Muscle of arm (tissue), 12 donors: ENCODE measurements around the gene CACNA1C. TPM values are rescaled to one million over a fixed set of nuclear protein-coding genes. Genes with fewer than 3 reads are reported as not detected.

Experiments used
- DNase-seq: peaks from one replicate; pipeline ENCODE4 v3.0.0-alpha.2; 2013
- polyA plus RNA-seq, 12 donors: library from polyadenylated mRNA; unstranded; fragments of 120-200 nt; gene quantifications; one replicate each; pipeline ENCODE4 v1.2.1, GENCODE V29; 2013; ENCODE audit not compliant: insufficient read length in 12 of 12

Gene CACNA1C
- polyA plus RNA-seq, 12 donors, result 2.3 to 6.7 (median 3.2) TPM; not detected in 1

DNA sequence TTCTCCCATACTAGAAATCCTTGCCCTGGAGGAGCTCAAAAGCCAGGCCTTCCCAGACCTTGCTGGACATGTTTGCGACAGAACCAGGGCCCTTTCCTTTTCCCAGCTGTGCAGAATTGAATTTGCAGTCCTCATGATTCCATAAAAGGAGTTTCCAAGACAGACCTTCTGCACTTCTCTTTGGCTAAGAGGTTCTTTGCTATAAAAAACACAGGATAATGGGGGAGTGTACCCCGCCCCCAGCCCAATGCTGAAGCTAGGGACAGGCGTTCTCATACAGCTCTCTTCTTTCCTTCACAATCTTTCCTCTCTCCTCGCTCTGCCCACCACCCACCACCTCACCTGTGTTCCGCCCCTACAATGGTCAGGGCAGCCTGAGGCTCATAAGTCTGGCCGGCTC lies 569.7 kb downstream of the CACNA1C start:
- DNase-seq, result no peak

DNA sequence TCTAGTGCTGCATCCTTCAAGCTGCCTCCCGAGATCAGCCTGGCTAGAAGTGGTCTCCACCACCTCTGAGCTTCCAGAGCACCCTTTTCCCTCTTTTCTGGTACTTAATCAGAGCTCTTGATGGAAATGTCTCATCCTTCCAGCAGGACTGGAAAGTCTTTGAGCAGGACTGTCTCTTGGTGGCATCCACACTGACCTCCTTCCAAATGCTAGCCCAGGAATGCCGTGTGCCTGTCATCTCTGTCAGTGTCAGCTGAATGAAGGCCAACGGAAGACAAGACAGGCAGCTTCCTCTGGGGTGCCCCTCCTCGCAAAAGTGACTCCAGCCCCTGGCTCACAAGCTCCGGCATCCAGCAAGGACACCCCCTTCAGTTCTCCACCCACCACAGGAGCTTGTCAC lies 570.7 kb downstream of the CACNA1C start:
- DNase-seq, result no peak

DNA sequence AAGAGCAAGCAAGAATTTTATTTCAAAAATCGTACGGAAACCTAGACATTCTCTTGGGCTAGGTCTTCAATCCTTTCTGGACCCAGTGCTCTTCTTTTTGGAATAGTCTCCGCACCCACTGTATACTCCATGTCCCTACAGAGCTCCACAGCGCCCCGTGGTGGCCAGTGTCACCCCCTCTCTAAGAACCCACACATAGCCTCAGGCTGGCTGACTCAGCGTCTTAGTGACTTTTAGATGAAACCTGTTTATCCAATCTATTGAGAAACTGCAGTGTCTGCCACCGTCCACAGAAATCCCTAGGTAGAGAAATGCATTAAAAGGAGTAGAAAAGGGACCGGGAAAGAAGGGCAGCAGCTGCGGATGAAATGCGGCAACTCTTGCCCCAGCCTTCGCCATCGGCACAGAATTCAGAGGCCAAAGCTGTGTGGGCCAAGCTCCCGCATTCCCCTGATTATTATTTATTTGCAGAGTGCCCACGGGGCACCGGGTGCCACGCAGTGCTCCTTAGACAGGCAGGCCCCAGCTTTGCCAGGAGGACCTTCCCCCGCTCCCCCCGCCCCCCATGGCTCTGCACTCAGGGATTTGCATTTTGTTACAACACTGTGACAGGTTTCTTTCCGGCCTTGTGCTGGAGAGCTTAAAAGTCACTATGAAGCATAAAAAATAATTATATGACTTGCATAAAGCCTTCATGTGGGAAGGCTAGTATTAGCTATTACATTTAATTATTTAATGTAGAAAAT lies 571.9 kb downstream of the CACNA1C start:
- DNase-seq, result no peak

DNA sequence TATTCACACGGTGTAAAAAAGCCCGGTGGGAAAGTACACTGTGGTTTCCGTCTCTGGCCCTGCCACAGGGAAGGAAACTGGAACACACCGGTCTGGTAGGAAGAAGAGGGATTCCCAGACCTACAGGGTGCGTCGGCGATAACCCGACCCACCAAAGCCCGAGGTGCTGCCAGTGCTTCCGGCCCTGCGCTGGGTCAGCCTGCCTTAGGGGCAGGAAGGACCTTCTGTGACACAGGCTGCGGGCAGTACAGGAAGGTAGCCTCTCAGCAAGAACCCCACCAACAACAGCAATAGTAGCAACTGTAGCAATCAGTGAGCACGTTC lies 572.5 kb downstream of the CACNA1C start:
- DNase-seq, result no peak

DNA sequence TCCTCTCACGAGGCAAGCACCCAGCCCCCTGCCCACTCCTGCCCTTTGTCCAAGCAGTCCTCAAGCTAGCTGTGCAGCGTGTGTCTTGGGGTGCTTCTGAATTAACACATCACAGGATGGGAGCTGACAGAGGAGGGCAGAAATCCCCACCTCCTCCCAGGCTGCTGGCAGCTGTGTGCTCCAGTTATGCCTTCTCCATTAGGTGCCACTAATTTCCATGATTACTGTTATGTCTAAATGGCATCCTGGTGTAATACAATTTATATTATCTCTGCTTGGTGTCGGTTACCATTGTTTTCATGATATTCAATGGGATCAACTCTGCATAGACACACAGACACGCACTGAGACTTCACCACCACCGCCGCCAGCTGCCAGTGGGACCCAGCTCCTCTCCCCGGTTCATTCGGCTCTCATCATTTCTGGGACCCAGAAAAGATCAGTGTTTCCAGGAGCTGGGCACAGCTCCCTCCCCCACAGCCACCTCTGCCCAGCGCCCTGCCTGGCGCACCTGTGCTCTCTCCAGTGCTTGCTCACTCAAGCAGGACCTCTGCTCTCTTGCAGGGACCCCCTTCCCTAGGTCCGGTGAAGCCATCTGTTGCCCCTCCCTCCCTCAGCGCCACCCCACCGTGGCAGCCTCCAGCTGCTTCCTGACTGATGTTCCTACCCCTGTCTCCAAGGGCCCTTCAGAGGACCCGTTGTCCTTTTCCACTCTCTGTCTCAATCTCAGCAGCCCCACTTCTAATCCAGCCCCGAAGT lies 574.5 kb downstream of the CACNA1C start:
- no peak for DNase-seq

DNA sequence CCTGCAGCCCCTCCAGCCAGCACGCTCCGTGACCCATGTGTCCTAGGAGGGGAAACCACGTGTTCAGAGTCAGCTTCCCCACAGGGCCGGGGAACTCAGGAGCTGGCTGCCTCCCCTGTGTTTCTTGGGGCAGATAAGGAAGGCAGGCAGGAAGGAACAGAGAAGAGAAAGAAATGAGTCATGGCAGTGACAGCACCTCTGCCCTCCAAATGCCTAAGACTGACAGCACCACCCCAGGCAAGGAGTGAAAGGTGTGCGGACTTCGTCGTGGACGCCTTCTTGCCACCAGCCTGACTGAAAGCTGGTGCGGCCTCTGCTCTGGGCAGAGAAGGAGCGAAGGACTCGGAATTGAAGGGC lies 575.0 kb downstream of the CACNA1C start:
- no peak for DNase-seq

DNA sequence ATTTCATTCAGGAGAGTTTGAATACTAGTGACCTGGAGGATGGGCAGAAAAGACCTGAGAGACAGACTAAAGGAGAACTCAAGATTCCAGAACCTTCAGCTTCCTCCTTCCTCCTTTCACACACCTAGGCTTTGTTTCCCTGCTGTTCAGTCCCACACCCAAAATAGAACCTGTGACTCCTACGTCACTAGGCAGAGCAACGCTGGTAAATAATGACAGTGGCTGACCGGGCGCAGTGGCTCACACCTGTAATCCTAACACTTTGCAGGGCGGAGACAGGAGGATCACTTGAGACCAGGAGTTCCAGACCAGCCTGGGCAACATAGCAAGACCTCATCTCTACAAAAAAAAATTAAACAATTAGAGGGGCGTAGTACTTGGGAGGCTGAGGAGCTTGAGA lies 575.6 kb downstream of the CACNA1C start:
- DNase-seq, result no peak

DNA sequence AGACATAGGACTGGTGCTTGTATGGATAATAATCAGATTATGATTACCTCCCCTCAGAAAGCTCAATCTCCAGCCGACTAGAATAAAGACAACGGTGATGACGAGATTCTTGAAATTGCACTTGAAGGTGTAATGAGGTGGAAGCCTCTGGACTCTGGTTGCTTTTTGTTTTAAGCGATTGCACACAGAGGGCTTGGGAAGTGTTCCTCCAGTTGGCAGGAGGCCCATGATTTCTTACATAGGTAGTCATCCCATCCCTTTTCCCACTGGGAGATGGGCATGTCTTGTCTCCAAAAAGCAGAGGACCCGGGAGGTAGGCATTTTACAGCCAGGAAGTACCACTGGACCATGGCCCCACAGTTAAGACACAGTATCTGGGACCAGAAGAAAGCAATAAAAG lies 576.3 kb downstream of the CACNA1C start:
- no peak for DNase-seq

DNA sequence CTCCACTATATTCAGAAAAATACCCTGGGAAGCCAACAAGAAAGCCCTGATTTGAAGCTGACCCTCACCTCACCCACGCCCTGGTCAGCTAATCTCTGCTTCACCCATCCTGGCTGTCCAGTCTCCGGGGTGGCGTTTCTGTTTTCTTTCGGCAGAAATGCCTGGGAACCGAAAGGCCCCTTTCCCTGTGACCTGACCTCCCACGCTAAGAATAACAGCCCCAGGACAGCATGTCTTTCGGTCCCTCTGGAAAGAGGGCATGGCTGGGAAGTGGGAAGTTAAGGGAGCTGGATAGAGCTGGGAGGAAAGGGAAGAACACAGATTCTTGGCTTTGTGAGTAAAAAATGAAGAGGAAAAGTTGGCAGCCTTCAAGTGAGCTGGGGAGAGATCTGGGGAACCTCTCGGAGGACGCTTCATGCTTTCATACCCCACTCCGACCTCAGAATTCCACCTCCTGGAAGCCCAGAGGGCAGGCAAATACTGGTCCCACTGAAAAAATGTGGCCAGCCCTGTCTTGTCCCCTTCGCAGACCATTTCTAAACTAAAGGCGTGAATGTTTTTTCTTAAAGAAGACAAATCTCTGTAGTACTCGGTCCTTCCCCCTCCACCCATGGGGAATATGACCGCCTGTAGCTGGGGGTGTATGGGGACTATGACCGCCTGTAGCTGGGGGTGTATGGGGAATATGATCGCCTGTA lies 579.0 kb downstream of the CACNA1C start:
- no peak for DNase-seq

DNA sequence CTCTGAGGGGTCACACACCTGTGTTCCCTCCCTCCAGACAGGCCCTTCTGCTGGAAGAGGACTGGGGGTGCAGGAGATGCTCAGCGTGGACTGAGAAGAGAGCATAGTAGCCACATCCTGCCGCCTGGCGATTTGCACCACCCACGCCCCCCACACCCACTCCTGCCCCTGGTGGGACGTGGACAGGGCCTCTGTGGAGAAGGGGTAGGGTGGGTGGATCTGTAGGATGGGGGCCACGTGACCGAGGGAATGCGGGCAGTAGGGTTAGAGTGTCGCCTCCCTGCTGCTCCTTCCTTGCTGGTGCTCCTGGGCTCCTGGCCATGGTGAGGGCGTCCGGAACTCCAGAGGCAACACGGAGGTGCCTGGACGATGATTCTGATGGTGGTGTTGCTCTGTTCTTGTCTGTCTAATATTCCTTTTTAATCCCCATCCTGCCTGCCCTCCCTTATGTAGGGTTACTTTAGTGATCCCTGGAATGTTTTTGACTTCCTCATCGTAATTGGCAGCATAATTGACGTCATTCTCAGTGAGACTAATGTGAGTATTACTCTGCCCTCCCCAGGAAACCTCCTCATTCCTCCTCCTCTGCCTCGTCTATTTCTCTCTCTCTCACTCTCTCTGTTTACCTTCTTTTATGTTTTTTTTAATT lies 580.5 kb downstream of the CACNA1C start:
- DNase-seq, result no peak

DNA sequence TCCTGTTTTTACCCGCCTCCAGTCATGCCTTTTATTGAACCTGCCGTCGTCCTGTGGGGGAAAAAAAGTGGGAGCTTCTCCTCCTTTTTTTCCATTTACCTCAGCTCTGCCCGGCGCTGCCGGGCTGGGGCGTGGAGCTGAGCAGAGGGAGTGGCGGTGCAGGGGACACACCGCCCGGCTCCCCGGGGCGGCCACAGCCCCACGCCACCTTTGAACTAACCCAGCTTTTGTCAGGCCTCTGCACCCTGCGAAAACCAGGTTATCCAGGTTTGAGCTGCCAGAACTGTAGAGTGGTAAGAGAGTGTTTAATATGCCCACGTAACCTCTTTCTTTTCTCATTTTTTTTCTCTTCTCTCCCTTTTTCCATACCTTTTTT lies 581.0 kb downstream of the CACNA1C start:
- no peak for DNase-seq

DNA sequence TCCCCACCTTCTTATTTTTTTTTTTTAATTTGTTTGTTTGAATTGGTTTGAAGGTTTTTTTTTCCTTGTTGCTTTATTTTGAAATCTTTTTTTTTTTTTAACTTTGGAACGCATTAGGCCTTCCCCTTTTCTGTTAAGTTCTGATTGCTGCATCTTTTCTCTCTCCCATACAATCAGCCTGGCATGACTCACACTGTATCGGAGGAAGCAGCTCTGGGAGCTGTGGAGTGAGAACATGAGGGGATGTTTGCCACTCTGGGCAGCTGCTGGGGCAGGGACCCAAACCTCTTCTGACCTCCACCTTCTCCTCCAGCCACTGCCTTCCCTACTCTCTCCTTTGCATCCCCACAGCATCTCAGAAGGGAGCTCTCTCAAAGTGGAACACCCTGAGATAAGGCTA lies 581.7 kb downstream of the CACNA1C start:
- DNase-seq, result no peak

DNA sequence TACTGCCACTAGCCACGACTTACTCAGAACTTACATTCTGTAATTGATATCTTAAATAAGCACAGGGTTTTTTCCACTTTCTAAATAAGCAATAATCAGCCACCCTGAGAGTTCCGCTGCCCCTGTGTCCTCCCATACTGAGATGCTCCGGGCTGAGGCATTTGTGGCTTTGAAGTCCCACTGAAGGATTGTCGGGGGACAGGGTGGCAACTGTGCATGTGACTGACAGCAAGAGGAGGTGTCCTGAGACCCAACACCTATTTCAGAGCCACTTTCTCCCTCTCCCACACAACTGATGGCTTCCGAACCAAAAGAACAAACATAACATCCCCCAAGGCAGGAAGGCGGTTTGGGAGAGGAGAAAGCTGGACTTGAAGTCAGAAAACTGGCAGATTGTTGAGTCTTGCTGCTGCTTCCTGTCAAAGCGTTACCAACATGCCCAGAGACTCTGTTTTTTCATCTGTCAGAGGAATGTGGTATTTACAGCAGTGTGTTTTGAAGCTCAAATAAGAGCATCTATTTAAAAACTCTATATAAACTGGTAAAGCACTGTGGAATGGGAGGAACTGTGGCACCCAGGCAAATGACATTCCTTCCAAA lies 584.1 kb downstream of the CACNA1C start:
- no peak for DNase-seq

DNA sequence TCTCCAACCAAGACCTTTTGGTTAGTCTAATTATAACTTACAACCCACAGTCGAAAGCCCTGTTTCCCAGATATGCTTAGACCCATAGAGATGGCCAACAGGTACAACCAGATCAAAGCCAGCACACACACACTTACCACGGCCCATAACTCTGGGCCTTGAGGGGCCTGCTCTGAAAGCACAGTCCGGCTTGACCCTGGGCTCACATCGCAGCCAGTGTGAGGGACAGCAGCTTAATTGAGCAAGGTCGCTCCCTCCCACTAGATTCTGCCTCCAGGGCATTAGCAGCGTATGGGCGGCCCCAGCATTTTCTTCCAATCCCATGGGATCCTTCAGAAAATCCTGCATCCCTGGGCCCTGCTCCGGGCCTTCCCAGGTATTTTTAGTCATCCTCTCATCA lies 584.6 kb downstream of the CACNA1C start:
- no peak for DNase-seq

DNA sequence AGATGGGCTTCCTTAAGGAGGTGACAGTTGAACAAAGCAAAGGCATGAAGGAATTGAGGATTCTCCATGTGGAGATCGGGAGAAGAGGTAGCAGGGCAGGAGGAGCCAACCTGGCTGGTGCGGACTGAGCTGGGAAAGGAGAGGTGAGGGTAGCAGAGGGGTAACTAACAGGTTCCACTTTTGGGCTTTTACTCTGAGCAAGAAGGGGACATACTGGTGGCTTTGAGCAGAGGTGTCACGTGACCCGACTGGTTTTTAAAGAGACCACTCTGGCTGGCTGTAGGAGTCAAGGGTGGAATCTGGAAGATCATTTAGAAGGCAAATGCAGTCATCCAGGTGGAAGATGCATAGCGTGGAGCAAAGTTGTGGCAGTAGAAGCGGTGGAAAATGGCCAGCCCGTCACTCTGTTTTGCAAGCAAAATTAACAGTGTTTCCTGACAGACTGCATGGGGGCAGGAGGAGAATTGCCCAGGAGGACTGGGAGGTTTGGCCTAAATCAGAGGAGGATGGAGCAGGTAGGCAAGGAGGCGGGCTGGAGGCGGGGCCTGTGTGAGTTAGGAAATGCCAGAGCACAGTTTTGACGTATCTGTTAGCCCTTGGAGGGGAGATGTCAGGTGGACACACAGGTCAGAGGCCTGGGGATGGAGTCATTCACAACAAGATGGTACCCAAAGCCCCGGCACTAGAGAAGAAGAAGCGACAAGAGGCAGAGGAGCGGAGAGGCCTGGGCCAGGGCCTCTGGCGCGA lies 585.7 kb downstream of the CACNA1C start:
- DNase-seq, result no peak

DNA sequence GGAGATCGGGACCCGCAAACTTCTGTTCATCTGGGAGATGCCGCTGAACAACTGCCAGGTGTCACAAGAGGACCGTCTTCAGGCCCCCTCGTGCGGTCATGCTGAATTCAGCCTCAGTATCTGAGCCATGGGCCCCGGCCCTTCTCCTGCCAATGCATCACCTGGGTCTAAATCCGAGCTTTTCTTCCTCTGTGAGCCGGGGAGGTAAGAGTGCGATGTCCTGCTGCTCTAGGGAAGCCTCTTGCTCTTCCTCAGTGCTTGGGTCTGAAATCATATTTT lies 586.2 kb downstream of the CACNA1C start:
- DNase-seq, result no peak

DNA sequence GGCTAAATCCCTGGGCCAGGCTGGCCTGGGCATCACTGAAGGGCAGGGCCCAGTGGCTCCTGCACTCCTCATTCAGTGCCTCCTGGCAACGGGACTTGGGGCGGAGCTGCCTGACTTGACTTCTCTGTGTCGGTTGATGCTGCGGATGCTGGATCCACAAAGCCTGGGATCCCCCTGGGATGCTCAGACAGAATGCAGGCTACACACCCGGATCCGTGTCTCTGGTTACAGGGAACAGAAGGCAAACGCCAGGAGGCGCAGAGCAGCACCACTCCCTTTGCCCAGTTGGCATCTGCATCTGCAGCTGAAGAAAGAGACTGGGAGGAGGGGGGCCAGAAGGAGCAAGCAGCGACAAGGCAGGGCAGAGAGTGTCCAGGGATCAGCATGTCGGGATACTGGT lies 587.5 kb downstream of the CACNA1C start:
- no peak for DNase-seq

DNA sequence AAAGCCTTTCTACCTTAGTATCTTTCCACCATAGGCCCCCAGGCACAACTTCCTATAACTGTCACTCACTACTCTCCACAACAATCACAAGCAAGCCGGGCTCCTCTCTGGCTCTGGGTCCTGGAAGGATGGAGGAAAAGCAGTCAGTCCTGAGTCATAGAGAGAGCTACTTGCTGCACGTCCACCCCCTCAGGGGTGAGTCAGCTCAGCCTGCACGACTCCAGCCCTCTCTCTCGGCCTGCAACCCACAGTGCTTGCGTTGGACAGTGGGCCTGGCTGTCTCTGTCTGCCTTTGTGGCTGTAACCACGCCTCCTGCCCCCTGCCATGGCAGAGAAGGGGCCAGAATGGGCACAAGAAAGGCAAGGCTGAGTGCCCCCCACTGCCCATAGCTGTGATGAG lies 587.9 kb downstream of the CACNA1C start:
- DNase-seq, result peak; percentile 13

DNA sequence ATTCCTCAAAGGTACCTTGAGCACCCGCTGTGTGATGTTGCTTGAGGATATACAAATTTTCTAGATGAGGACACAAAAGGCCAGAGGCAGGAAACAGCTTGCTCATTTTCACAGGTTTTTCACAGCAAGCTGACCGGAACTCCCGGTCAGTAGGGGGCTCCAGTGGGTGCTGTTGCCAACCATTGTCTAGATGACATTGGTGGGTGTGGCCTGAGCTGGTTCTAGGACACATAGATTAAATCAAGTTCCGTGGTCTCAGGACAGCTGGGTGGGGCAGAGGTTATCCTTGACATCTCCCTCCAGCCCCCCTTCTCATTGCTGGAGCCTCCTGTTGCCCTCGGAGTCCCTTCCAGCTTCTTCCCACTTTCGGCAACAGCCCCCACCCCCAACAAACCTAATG lies 588.4 kb downstream of the CACNA1C start:
- no peak for DNase-seq

DNA sequence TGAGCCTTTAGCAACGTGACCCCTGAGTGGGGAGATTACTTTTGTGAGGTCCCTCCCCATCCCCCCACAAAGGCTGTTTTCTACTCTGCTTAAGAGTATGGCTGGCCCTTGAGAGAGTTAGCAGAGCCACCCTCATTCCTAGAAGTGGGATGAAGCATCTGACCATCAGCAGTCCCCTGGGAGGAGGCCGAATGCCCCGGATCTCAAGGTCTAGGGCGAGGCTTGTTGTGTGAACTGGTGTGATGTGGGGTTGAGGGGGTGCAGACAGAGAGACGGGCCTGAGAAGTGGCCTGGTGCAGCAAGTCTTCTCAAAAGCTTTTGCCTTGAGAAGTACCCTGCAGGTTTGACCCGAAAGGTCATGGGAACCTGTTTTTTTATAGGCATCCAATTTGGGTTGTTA lies 589.0 kb downstream of the CACNA1C start:
- no peak for DNase-seq

DNA sequence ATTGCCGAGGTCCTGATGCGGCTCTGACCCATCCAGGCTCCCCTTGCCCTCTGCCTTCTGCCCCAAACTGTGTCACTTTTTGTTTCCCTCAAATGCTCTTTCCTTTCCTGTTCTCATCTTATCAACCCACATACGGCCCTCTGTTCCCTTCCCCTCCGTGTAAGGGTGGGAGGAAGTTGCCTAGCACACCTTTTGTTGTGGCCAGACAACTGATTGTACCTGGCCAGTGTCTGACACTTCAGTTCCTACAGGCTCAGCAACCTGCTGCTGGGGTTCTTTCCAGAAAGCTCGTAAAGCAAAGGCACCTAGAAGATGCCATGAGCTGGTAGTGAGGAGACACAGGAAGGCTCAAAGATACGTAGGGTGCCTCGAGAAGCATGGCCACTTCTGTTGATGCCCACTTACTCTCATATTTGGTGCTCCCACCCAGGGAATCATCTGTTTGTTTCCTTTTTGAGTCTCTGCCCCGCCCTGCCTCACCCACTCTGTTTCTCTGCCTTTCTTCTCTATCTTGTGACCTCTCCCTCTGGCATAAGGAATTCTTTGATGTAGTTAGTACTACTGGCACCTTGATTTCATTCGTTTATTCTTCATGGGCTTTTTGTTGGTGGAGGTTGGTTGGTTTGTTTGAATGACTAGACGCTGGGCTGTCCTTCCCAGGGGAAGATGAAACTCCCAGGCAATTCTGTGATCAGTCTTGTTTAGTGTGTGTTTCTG lies 589.5 kb downstream of the CACNA1C start:
- no peak for DNase-seq
